Left lung (tissue), 10 donors: ENCODE data around the gene SPINK9. TPM values are rescaled to one million over a fixed set of nuclear protein-coding genes. Genes with fewer than 3 reads are reported as not detected.

Experiments used
- ATAC-seq: fragments of 200-7000 bp; cut with Tn5 transposase; one replicate; pipeline ENCODE4 v1.9.1; 2020; ENCODE audit warnings: moderate library complexity
- DNase-seq, 4 donors: peaks; one replicate each; pipeline ENCODE4 v3.0.0-alpha.2; 2013 to 2020
- H3K27ac ChIP-seq, 2 donors: fragments of 200-600 bp; sonication (generic) in 1 of 2; one replicate each; pipeline versions ENCODE4 v1.5.0 to v1.8.0; 2020 to 2021
- H3K27me3 ChIP-seq, 2 donors: fragments of 200-600 bp; sonication (generic) in 1 of 2; one replicate each; pipeline versions ENCODE4 v1.5.0 to v1.8.0; 2020 to 2021
- H3K36me3 ChIP-seq, 2 donors: fragments of 200-600 bp; sonication (generic) in 1 of 2; one replicate each; pipeline versions ENCODE4 v1.5.0 to v1.8.0; 2020 to 2021
- H3K4me1 ChIP-seq, 2 donors: fragments of 200-600 bp; one replicate each; pipeline ENCODE4 v1.8.0; 2021
- H3K4me3 ChIP-seq, 2 donors: fragments of 200-600 bp; sonication (generic) in 1 of 2; one replicate each; pipeline versions ENCODE4 v1.5.0 to v1.8.0; 2020 to 2021; ENCODE audit warnings: mild to moderate bottlenecking in 1 of 2
- H3K9me3 ChIP-seq, 2 donors: fragments of 200-600 bp; sonication (generic) in 1 of 2; one replicate each; pipeline versions ENCODE4 v1.5.0 to v1.8.0; 2020 to 2021
- intact Hi-C, 2 donors: fragments of 100-400 bp; cut with DNase I; formaldehyde crosslinking; loops; one replicate each; pipeline versions ENCODE4 v1.11.2 to v1.14.2; 2022
- polyA plus RNA-seq, 6 donors: library from polyadenylated mRNA; unstranded; fragments of 120-200 nt; gene quantifications; one replicate each; pipeline ENCODE4 v1.2.1, GENCODE V29; 2013; ENCODE audit not compliant: insufficient read length in 6 of 6
- total RNA-seq, 2 donors: library from RNA; stranded (reverse); fragmentation: NEBNext Ultra II Directional; extraction: Animal tissue kit (Norgen Biotek cat#: 25700); gene quantifications; one replicate each; pipeline ENCODE4 v1.2.1, GENCODE V29; 2021
- TF ChIP-seq, protein P1 (sequence below), 2 donors: fragments of 200-600 bp; sonication (generic) in 1 of 2; IDR thresholded peaks; one replicate each; pipeline versions ENCODE4 v1.5.0 to v1.8.0; 2021; ENCODE audit warnings: antibody characterized with exemption in 2 of 2
- donor health status: DM: no; HTN: yes; CAD: no.
- donor health status: DM: no; HTN: no; CAD: no.

Gene SPINK9
- total and polyA plus RNA-seq, 8 donors = 0.34 to 0.87 (median 0.67) TPM; not detected in 2

DNA sequence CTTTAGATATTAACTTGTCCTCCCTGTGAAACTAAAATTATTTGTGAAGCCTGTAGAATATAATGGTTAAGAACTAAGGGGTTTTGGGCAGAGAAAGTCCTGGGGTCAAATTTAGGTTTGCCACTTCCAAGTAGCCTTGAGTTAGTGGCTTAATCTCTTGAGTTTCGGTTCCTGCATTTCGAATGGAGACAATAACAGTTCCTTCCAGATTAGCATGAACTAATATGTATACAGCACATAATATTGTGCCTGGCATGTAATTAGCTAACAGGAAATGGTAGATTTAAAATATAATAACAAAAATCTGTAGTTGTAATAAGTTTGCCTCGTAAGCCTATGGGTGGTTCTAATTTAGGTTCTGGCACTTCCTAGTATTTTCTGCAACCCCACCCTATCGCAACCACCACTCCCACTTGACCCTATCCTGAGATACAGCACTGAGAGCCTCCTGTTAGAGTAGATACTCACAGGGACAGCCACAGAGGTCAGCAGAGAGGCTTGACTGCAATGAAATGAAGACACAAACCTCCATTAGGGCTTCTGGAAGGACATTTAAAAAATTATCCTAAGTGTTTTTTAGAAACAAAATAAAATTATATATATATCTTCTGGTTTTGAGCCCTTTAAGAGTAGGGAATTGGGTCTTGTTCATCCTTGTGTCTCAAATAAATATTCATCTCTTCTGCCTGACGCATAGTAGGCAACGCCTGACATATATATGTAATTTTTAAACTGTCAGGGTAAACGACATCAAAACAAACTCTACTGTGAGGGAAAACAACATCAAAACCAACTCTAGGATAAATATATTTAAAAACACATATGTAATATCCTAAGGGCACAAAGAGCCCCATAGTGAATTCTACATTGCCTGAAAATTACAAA lies 8.5 kb downstream of the SPINK9 start:
- DNase-seq = no peak
- H3K4me1 ChIP-seq = no peaks in the 10 kb centered on the region
- intact Hi-C loops = no loop called here
- no peaks in the 10 kb centered on the region for H3K27me3 ChIP-seq
- H3K4me3 ChIP-seq = no peak overlapping the region
- H3K9me3 ChIP-seq = no peaks in the 10 kb centered on the region
- ATAC-seq = no peak
- TF ChIP-seq, protein P1, sequence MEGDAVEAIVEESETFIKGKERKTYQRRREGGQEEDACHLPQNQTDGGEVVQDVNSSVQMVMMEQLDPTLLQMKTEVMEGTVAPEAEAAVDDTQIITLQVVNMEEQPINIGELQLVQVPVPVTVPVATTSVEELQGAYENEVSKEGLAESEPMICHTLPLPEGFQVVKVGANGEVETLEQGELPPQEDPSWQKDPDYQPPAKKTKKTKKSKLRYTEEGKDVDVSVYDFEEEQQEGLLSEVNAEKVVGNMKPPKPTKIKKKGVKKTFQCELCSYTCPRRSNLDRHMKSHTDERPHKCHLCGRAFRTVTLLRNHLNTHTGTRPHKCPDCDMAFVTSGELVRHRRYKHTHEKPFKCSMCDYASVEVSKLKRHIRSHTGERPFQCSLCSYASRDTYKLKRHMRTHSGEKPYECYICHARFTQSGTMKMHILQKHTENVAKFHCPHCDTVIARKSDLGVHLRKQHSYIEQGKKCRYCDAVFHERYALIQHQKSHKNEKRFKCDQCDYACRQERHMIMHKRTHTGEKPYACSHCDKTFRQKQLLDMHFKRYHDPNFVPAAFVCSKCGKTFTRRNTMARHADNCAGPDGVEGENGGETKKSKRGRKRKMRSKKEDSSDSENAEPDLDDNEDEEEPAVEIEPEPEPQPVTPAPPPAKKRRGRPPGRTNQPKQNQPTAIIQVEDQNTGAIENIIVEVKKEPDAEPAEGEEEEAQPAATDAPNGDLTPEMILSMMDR (IDR thresholded peaks at IDR 0.05) = no peak
- H3K36me3 ChIP-seq = no peaks in the 10 kb centered on the region
- no peak overlapping the region for H3K27ac ChIP-seq

DNA sequence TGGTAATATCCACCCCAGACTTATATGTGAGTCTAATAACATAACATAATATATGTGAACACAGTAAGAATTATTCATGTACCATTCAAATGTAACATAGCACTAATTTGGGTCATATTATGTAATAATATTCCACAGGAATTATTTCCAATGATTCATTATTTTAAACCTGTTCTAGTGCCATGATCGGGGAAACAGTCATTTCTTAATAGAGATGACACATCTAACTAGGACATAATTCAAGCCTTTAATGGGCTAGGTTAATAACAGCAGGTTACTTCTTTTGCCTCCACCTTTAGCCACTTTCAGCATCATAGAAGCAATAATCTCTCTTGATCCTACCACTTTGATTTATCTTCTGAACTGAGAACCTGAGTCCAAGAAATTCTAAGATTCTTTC lies 12.3 kb downstream of the SPINK9 start:
- no peaks in the 10 kb centered on the region for H3K4me1 ChIP-seq
- intact Hi-C loops = no loop called here
- no peaks in the 10 kb centered on the region for H3K27me3 ChIP-seq
- no peak overlapping the region for H3K27ac ChIP-seq
- TF ChIP-seq, protein P1 (IDR thresholded peaks at IDR 0.05) = no peak
- peaks cover 0 to 3% of the 10 kb centered on the region in 2 donors for H3K36me3 ChIP-seq
- H3K4me3 ChIP-seq = no peak overlapping the region
- DNase-seq (no peak), ATAC-seq (no peak)
- no peaks in the 10 kb centered on the region for H3K9me3 ChIP-seq

DNA sequence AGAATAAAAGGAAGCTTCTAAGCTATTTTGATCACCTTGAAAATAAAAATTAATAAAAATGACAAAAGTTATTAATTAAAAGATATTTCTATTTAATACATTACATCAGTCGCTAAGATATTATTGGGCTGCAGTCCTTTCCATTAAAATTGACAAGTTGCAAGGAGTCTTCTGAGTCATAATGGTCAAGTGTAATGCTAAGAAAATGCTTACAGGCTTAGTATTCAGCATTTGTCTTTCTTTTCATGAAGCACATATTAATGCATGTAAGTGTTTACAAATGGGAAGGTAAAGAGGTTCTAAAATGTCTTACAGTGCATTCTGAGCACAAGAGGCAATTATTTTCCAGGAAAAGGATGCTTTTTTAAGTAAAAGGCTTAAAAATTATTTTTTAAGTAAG lies 17.3 kb downstream of the SPINK9 start:
- TF ChIP-seq, protein P1 (IDR thresholded peaks at IDR 0.05) = no peak
- H3K4me3 ChIP-seq = no peak overlapping the region

DNA sequence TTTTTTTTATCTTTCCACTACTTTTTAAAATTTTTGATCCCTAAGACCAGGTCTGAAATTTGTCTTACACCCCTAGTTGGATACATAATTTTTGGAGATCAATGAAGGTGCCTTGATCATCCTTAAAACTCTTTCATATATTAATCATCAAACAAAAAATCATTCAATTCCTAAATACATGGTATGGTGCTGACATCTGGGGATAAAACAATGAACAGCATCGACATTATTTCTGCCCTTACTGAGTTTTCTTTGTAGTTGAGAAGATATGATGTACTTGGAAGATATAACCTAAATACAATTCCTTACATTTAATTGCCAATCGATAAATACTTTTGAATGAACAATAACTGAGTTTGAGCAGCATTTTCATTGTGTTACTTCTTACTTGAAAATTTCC lies 18.3 kb downstream of the SPINK9 start:
- H3K4me3 ChIP-seq = no peak overlapping the region
- H3K27ac ChIP-seq = no peak overlapping the region
- DNase-seq (no peak), ATAC-seq (no peak)
- H3K4me1 ChIP-seq = no peaks in the 10 kb centered on the region
- H3K27me3 ChIP-seq = no peaks in the 10 kb centered on the region
- intact Hi-C loops = no loop called here
- TF ChIP-seq, protein P1 (IDR thresholded peaks at IDR 0.05) = no peak
- no peaks in the 10 kb centered on the region for H3K9me3 ChIP-seq
- H3K36me3 ChIP-seq = peaks cover 0 to 3% of the 10 kb centered on the region in 2 donors

More for the DNA sequence above, 17.3 kb downstream of the SPINK9 start:
- ATAC-seq (peak; percentile 90), DNase-seq (no peak)
- Histone ChIP-seq H3K4me1 (no peaks in the 10 kb centered on the region), H3K27ac (no peak overlapping the region), H3K27me3 (no peaks in the 10 kb centered on the region), H3K9me3 (no peaks in the 10 kb centered on the region), H3K36me3 (peaks cover 0 to 3% of the 10 kb centered on the region in 2 donors)
- intact Hi-C loops = no loop called here

DNA sequence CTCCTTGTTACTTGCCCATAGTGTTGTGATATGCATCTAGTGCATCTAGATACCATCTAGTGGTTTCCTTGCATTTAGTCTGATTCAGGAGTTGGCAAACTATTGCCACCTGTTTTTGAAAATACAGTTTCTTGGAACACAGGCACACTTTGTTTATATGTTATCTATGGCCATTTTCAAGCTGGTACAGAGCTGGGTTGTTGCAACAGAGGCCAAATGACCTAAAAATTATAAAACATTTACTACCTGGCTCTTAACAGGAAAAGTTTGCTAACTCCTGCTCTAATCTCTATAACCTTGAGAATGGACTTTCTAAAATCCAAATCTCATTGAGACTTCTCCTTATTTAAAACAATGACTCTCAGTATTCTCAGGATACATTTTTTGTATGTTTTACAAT lies 29.0 kb downstream of the SPINK9 start:
- TF ChIP-seq, protein P1 (IDR thresholded peaks at IDR 0.05) = no peak
- DNase-seq (no peak), ATAC-seq (no peak)
- Histone ChIP-seq H3K36me3 (no peaks in the 10 kb centered on the region), H3K9me3 (peaks cover 0 to 15% of the 10 kb centered on the region in 2 donors), H3K4me3 (no peak overlapping the region), H3K27ac (no peak overlapping the region), H3K27me3 (no peaks in the 10 kb centered on the region), H3K4me1 (no peaks in the 10 kb centered on the region)
- intact Hi-C loops = no loop called here
